GM12878 (cell line): ENCODE results near the gene TAF13. TPM values are rescaled to one million over a fixed set of nuclear protein-coding genes. Genes with fewer than 3 reads are reported as not detected.

ENCODE experiments used
- ATAC-seq: fragments of 200-7000 bp; cut with Tn5 transposase; 3 replicates; pipeline ENCODE4 v1.9.1; 2020; ENCODE audit warnings: mild to moderate bottlenecking, moderate library complexity
- BruUV-seq: library from RNA; stranded (reverse); fragments of 400-500 nt; replicated peaks from 2 replicates; lab custom pipeline; 2021; lab: Mats Ljungman, UMichigan
- CTCF ChIA-PET: fragments of 300-600 bp; sonication (Branson Sonifier 250); formaldehyde crosslinking; extraction: SDS; loops from one replicate; lab custom pipeline; 2021; ENCODE audit warnings: inconsistent platforms; lab: Yijun Ruan, JAX
- POLR2A ChIA-PET: fragments of 350-600 bp; formaldehyde crosslinking; extraction: SDS; loops from one replicate; lab custom pipeline; 2021; ENCODE audit warnings: inconsistent platforms; lab: Charles Lee
- RAD21 ChIA-PET: fragments of 300-600 bp; sonication (Branson Sonifier 250); formaldehyde crosslinking; loops from one replicate; lab custom pipeline; 2023; ENCODE audit warnings: antibody characterized with exemption; ENCODE audit not compliant: unreplicated experiment; lab: Charles Lee
- SMC1A ChIA-PET: fragments of 300-600 bp; sonication (Branson Sonifier 250); formaldehyde crosslinking; loops from one replicate; lab custom pipeline; 2023; ENCODE audit not compliant: unreplicated experiment, uncharacterized antibody; lab: Charles Lee
- DNase-seq: peaks from one replicate; pipeline ENCODE4 v3.0.0-alpha.2; 2011; ENCODE audit warnings: low read depth, low spot score
- FAIRE-seq: peaks from 3 replicates; lab custom pipeline; 2011; peaks lifted over from hg19 to GRCh38; lab: Jason Lieb, UNC
- H2AFZ ChIP-seq: 2 replicates; pipeline ENCODE4 v1.6.0; 2011; ENCODE audit warnings: low read depth, low read length, control low read depth; ENCODE audit not compliant: control insufficient read depth
- H3K27ac ChIP-seq: 2 replicates; pipeline ENCODE4 v1.5.1; 2011; ENCODE audit warnings: control low read depth; ENCODE audit not compliant: control insufficient read depth, insufficient read depth
- H3K27me3 ChIP-seq, 2 experiments: replicated peaks in 1 of 2; 2 replicates each; pipeline versions ENCODE4 v1.6.0 to v1.6.1; 2011; ENCODE audit warnings: low read length in 1 of 2; ENCODE audit not compliant: control insufficient read depth in 2 of 2, insufficient read depth in 2 of 2
- H3K36me3 ChIP-seq, 2 experiments: 2 replicates each; pipeline ENCODE4 v1.5.1; 2011; ENCODE audit warnings: low read length in 1 of 2; ENCODE audit not compliant: control insufficient read depth in 2 of 2, insufficient read depth in 2 of 2
- H3K4me1 ChIP-seq: 2 replicates; pipeline ENCODE4 v1.6.1; 2011; ENCODE audit warnings: mild to moderate bottlenecking, low read length, moderate library complexity, mixed read lengths; ENCODE audit not compliant: control insufficient read depth, insufficient read depth
- H3K4me2 ChIP-seq: 2 replicates; pipeline ENCODE4 v1.6.0; 2011; ENCODE audit warnings: control low read depth; ENCODE audit not compliant: control insufficient read depth, insufficient read depth
- H3K4me3 ChIP-seq: fragments of 200-600 bp; sonication (generic); 2 replicates; pipeline ENCODE4 v1.5.1; 2016
- H3K79me2 ChIP-seq: 2 replicates; pipeline ENCODE4 v1.6.0; 2011; ENCODE audit warnings: low read length; ENCODE audit not compliant: control insufficient read depth, insufficient read depth
- H3K9ac ChIP-seq: 2 replicates; pipeline ENCODE4 v1.8.0; 2011; ENCODE audit warnings: low read length, control low read depth, mixed read lengths; ENCODE audit not compliant: control insufficient read depth, insufficient read depth
- H3K9me3 ChIP-seq: replicated peaks from 3 replicates; pipeline ENCODE4 v1.5.1; 2011; ENCODE audit warnings: mild to moderate bottlenecking, low read length; ENCODE audit not compliant: control insufficient read depth, insufficient read depth
- H4K20me1 ChIP-seq: 2 replicates; pipeline ENCODE4 v1.6.0; 2011; ENCODE audit not compliant: control insufficient read depth, insufficient read depth
- CEBPB ChIP-seq, 2 experiments: fragments of 150-350 bp in 1 of 2; IDR thresholded peaks; 2 replicates each; pipeline ENCODE4 v1.6.1; 2012 to 2014; ENCODE audit warnings: low read depth in 2 of 2, low read length in 2 of 2, borderline replicate concordance in 1 of 2, inconsistent platforms in 1 of 2
- FOXM1 ChIP-seq: IDR thresholded peaks from 2 replicates; pipeline ENCODE4 v1.6.1; 2012; ENCODE audit warnings: low read depth, mild to moderate bottlenecking, inconsistent platforms, low read length, moderate library complexity
- IRF5 ChIP-seq: fragments of 450-650 bp; IDR thresholded peaks from 2 replicates; pipeline ENCODE4 v1.6.1; 2017; ENCODE audit warnings: borderline replicate concordance
- JUND ChIP-seq: IDR thresholded peaks from 2 replicates; pipeline ENCODE4 v1.6.1; 2012; ENCODE audit warnings: low read depth, mild to moderate bottlenecking, low read length, improper control_type of control experiment, moderate library complexity
- KLF5 ChIP-seq: fragments of 450-650 bp; IDR thresholded peaks from 2 replicates; pipeline ENCODE4 v1.6.1; 2014; ENCODE audit warnings: mild to moderate bottlenecking; ENCODE audit not compliant: partially characterized antibody
- MEF2A ChIP-seq: IDR thresholded peaks from 2 replicates; pipeline ENCODE4 v1.6.1; 2011; ENCODE audit warnings: low read depth, mild to moderate bottlenecking, low read length, moderate library complexity; ENCODE audit not compliant: insufficient read depth
- MYC ChIP-seq: IDR thresholded peaks from 2 replicates; pipeline ENCODE4 v1.6.1; 2011; ENCODE audit warnings: mild to moderate bottlenecking, low read length, moderate library complexity, inconsistent platforms; ENCODE audit not compliant: insufficient read depth, insufficient replicate concordance, insufficient read length, severe bottlenecking
- POLR2AphosphoS5 ChIP-seq: IDR thresholded peaks from 2 replicates; pipeline ENCODE4 v1.6.1; 2011; ENCODE audit warnings: mild to moderate bottlenecking, low read length, inconsistent platforms
- RAD21 ChIP-seq: IDR thresholded peaks from 2 replicates; pipeline ENCODE4 v1.6.1; 2011; ENCODE audit warnings: mild to moderate bottlenecking, low read depth, low read length, moderate library complexity; ENCODE audit not compliant: insufficient read depth
- RB1 ChIP-seq: fragments of 450-650 bp; formaldehyde crosslinking; IDR thresholded peaks from 2 replicates; pipeline ENCODE4 v1.6.1; 2017; ENCODE audit warnings: mild to moderate bottlenecking, borderline replicate concordance
- TBL1XR1 ChIP-seq: IDR thresholded peaks from 2 replicates; pipeline ENCODE4 v1.6.1; 2012; ENCODE audit warnings: low read depth, low read length, improper control_type of control experiment
- ZNF274 ChIP-seq: IDR thresholded peaks from one replicate; pipeline ENCODE4 v1.8.0; 2011; ENCODE audit not compliant: insufficient read length, insufficient read depth
- ZNF622 ChIP-seq: fragments of 450-650 bp; IDR thresholded peaks from 2 replicates; pipeline ENCODE4 v1.6.1; 2017; ENCODE audit warnings: mild to moderate bottlenecking, inconsistent platforms
- WGBS: methylation state at CpG from one replicate; pipeline ENCODE4 v1.1.6; 2016; ENCODE audit warnings: low lambda C conversion rate; ENCODE audit not compliant: insufficient replicate concordance, insufficient coverage; ENCODE audit errors: missing lambda C conversion rate; 5-methylcytosine and 5-hydroxymethylcytosine counted together
- in situ Hi-C: fragments of 300-500 bp; cut with MboI; formaldehyde crosslinking; loops from 9 replicates; pipeline ENCODE4 v1.14.3; 2018; ENCODE audit warnings: mixed read lengths
- intact Hi-C: fragments of 100-400 bp; cut with micrococcal nuclease; formaldehyde crosslinking; loops from one replicate; pipeline ENCODE4 v1.14.2; 2022; ENCODE audit not compliant: unreplicated experiment
- polyA plus RNA-seq, 11 experiments: library from polyadenylated mRNA; depleted of rRNA in 4 of 11; unstranded in 6 of 11; stranded (reverse) in 5 of 11; fragments of >200 nt; fragmentation: Nextera tagmentation in 4 of 11; fragmentation: Illumina TruSeq in 1 of 11; extraction: Ambion mirVana in 4 of 11; extraction: Trizol in 1 of 11; gene quantifications; 1 replicate in 1 of 11; 2 replicates in 10 of 11; pipeline versions ENCODE4 v1.2.1 to v1.2.3, GENCODE V29; 2011 to 2016; ENCODE audit warnings: inconsistent platforms in 2 of 11, missing spikeins in 2 of 11, low read depth in 1 of 11
- total RNA-seq, 4 experiments: library from RNA; depleted of rRNA in 3 of 4; stranded (reverse); fragments of >200 nt in 3 of 4; fragmentation: Illumina TruSeq in 1 of 4; extraction: Trizol in 1 of 4; gene quantifications; 2 replicates each; pipeline versions ENCODE4 v1.2.1 to v1.2.3, GENCODE V29; 2013 to 2021
- TF ChIP-seq, protein P1 (sequence below): fragments of 450-650 bp; formaldehyde crosslinking; IDR thresholded peaks from 2 replicates; pipeline ENCODE4 v1.4.0; 2022; ENCODE audit warnings: mild to moderate bottlenecking, moderate library complexity
- TF ChIP-seq, protein P2 (sequence below): IDR thresholded peaks from 2 replicates; pipeline ENCODE4 v1.6.1; 2012; ENCODE audit warnings: improper control_type of control experiment, low read depth, low read length; ENCODE audit not compliant: insufficient replicate concordance

The TAF13 gene
- total and polyA plus RNA-seq, 10 of the 15 experiments (the other 5 are each of a cell fraction or from before 2014, with no cell fraction given): 8.1 to 30.6 (median 18.0) TPM

DNA sequence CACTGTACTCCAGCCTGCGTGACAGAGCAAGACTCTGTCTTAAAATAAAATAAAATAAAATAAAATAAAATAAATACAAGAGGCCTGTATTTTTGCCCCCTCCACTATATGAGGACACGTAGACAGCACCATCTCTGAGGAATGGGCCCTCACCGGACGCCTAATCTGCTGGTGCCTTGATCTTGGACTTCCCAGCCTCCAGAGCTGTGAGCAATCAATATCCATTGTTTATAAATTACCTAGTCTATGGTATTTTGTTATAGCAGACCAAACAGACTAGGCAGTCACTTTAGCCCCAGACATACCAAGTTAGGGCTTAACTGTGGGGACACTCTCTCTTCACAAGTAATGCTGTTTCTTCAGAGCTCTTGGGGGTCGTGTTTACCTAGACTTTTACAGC is 44.6 kb upstream of the TAF13 start:
- RAD21 ChIA-PET: no interaction called here
- no peak overlapping the region for H3K4me2 ChIP-seq
- no peak overlapping the region for H3K4me3 ChIP-seq
- SMC1A ChIA-PET: interaction anchor here (1.5 to 1.6 kb wide), 2 partner anchors 8 to 10 kb away, joined by 3 to 4 read pairs; a partner anchor contains a TSS
- FAIRE-seq (no peak), ATAC-seq (no peak), DNase-seq (no peak)
- 36% methylated on average over 5 of the region's 5 CpGs for WGBS
- H3K27ac ChIP-seq: no peak overlapping the region
- CTCF ChIA-PET: interaction anchor here (0.7 to 1.0 kb wide), 2 partner anchors 20 to 73 kb away, joined by 3 read pairs; no protein-coding TSS in a partner anchor
- no TSS peak for BruUV-seq
- in situ Hi-C loops: no loop called here
- no peaks in the 10 kb centered on the region for H3K4me1 ChIP-seq
- POLR2A ChIA-PET: interaction anchor here (0.6 kb wide), 1 partner anchor 47 kb away, joined by 3 read pairs; no protein-coding TSS in a partner anchor
- intact Hi-C loops: no loop called here
- no peaks in the 10 kb centered on the region for H4K20me1 ChIP-seq
- no peaks in the 10 kb centered on the region for H3K79me2 ChIP-seq
- H3K36me3 ChIP-seq: no peaks in the 10 kb centered on the region
- H2AFZ ChIP-seq: no peak overlapping the region
- H3K27me3 ChIP-seq: no peaks in the 10 kb centered on the region
- H3K9ac ChIP-seq: no peak overlapping the region
- H3K9me3 ChIP-seq: no peaks in the 10 kb centered on the region
- TF ChIP-seq POLR2AphosphoS5 (no peak), RB1 (no peak), JUND (no peak), ZNF274 (no peak), IRF5 (no peak), RAD21 (no peak), TBL1XR1 (no peak), CEBPB (IDR thresholded peaks at IDR 0.05; ENCODE audit: borderline replicate concordance in 1 of 2, low read depth in 2 of 2, low read length in 2 of 2) (no peak), FOXM1 (no peak), MEF2A (no peak), KLF5 (no peak), ZNF622 (no peak), MYC (no peak)
- TF ChIP-seq, protein P1, sequence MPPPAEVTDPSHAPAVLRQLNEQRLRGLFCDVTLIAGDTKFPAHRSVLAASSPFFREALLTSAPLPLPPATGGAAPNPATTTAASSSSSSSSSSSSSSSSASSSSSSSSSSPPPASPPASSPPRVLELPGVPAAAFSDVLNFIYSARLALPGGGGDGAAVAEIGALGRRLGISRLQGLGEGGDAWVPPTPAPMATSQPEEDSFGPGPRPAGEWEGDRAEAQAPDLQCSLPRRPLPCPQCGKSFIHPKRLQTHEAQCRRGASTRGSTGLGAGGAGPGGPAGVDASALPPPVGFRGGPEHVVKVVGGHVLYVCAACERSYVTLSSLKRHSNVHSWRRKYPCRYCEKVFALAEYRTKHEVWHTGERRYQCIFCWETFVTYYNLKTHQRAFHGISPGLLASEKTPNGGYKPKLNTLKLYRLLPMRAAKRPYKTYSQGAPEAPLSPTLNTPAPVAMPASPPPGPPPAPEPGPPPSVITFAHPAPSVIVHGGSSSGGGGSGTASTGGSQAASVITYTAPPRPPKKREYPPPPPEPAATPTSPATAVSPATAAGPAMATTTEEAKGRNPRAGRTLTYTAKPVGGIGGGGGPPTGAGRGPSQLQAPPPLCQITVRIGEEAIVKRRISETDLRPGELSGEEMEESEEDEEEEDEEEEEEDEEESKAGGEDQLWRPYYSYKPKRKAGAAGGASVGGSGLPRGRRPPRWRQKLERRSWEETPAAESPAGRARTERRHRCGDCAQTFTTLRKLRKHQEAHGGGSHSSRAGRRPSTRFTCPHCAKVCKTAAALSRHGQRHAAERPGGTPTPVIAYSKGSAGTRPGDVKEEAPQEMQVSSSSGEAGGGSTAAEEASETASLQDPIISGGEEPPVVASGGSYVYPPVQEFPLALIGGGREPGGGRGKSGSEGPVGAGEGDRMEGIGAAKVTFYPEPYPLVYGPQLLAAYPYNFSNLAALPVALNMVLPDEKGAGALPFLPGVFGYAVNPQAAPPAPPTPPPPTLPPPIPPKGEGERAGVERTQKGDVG (CRISPR knock-in tag): no peak
- TF ChIP-seq, protein P2, sequence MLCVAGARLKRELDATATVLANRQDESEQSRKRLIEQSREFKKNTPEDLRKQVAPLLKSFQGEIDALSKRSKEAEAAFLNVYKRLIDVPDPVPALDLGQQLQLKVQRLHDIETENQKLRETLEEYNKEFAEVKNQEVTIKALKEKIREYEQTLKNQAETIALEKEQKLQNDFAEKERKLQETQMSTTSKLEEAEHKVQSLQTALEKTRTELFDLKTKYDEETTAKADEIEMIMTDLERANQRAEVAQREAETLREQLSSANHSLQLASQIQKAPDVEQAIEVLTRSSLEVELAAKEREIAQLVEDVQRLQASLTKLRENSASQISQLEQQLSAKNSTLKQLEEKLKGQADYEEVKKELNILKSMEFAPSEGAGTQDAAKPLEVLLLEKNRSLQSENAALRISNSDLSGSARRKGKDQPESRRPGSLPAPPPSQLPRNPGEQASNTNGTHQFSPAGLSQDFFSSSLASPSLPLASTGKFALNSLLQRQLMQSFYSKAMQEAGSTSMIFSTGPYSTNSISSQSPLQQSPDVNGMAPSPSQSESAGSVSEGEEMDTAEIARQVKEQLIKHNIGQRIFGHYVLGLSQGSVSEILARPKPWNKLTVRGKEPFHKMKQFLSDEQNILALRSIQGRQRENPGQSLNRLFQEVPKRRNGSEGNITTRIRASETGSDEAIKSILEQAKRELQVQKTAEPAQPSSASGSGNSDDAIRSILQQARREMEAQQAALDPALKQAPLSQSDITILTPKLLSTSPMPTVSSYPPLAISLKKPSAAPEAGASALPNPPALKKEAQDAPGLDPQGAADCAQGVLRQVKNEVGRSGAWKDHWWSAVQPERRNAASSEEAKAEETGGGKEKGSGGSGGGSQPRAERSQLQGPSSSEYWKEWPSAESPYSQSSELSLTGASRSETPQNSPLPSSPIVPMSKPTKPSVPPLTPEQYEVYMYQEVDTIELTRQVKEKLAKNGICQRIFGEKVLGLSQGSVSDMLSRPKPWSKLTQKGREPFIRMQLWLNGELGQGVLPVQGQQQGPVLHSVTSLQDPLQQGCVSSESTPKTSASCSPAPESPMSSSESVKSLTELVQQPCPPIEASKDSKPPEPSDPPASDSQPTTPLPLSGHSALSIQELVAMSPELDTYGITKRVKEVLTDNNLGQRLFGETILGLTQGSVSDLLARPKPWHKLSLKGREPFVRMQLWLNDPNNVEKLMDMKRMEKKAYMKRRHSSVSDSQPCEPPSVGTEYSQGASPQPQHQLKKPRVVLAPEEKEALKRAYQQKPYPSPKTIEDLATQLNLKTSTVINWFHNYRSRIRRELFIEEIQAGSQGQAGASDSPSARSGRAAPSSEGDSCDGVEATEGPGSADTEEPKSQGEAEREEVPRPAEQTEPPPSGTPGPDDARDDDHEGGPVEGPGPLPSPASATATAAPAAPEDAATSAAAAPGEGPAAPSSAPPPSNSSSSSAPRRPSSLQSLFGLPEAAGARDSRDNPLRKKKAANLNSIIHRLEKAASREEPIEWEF: no peak
